GM19372 (cell line): ENCODE measurements around the gene TRIM25.

Experiments used
- ATAC-seq: cut with Tn5 transposase; IDR thresholded peaks from one replicate; pipeline ENCODE4 v1.9.1; 2021; ENCODE audit warnings: mild to moderate bottlenecking, low read depth, moderate library complexity; ENCODE audit not compliant: unreplicated experiment

The TRIM25 gene

GRCh38 chr17:56897646-56898424, 16.0 kb downstream of the TRIM25 start:
- ATAC-seq, result no peak

DNA sequence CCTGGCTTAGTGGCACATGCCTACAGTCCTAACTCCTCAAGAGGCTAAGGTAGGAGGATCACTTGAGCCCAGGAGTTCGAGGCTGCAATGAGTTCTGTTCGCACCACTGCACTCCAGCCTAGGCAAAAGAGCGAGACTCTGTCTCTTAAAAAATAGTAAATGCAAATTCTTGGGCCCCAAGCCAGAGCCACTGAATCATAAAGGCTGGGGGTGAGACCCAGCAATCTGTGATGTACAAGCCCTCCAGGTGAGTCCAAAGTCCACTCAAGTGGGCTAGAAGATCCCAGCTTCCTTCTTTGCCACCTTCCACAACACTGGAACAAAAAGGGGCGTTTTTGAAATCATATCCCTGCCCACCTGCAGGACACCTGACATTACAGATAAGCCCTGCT, 16.9 kb downstream of the TRIM25 start:
- no peak for ATAC-seq

GRCh38 chr17:56896217-56896967, 17.5 kb downstream of the TRIM25 start:
- no peak for ATAC-seq

GRCh38 chr17:56894859-56895455, 18.9 kb downstream of the TRIM25 start:
- ATAC-seq, result no peak

DNA sequence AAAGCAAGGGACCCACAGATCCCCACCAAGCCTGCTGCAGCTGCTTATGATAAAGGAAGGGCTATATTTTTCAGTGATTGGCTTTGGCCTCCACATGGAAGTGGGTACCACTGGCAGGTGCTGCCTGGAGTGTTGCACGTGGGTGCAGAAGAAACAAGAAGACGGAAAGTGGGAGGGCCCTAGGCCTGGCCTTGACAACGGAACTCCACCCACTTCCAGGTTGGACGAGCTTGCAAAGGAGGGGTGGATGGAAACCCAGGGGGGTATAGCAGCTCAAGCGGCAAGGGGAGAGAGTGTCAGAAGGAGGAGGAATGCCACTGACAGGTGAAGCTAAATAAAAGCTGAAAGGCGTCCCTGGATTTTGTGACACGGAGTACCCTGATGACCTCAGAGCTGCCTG, 20.3 kb downstream of the TRIM25 start:
- ATAC-seq, result no peak

- no peak for ATAC-seq
These were observed 21.5 kb downstream of the TRIM25 start for GRCh38 chr17:56892333-56892732.

GRCh38 chr17:56891751-56892150, 22.1 kb downstream of the TRIM25 start:
- ATAC-seq, result no peak

GRCh38 chr17:56890906-56891674, 22.8 kb downstream of the TRIM25 start:
- ATAC-seq, result no peak

- ATAC-seq, result no peak
These were observed 23.5 kb downstream of the TRIM25 start for GRCh38 chr17:56890390-56890789.

- no peak for ATAC-seq
These were observed 26.0 kb downstream of the TRIM25 start for GRCh38 chr17:56887552-56888467.

GRCh38 chr17:56887105-56887504, 26.7 kb downstream of the TRIM25 start:
- no peak for ATAC-seq

DNA sequence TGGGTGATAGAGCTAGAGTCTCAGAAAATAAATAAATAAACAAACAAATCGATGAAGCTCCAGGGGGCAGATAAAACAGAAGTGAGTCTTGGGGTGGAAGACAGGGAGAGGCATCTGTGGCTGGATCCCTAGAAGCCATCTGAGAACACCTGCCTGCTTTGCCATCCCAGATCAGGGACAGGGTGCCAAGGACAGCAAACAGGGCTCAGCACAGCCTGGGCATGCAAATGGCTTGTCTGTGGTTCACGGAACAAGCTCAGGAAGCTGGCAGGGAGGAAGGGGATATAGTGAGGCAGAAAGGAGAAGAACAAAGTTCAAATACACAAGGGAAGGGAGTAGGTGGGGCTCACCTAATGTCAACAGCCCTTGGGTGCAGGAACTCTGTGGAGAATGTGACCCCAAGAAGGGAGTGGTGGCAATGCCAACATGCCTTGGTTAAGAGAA, 27.5 kb downstream of the TRIM25 start:
- ATAC-seq, result no peak

GRCh38 chr17:56885312-56885657, 28.6 kb downstream of the TRIM25 start:
- ATAC-seq, result no peak

- no peak for ATAC-seq
These were observed 29.2 kb downstream of the TRIM25 start for GRCh38 chr17:56884483-56885311.

DNA sequence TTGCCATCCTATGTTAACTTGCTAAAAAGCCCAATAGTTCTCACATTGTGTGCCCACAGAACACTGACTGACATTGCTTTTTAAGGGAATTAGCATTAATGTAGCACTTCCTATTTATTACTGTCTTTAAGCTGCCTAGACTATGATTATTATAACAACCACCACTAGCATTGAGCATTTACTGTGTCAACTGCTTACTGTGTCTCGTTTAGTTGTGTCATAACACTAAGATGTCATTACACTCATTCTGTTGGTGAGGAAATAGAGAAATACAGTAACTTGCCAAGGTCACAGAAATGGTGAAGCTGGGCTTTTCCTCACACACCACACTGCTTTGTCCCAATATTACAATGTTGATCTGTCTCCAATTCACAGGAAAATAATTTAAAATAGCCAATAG, 30.2 kb downstream of the TRIM25 start:
- no peak for ATAC-seq

DNA sequence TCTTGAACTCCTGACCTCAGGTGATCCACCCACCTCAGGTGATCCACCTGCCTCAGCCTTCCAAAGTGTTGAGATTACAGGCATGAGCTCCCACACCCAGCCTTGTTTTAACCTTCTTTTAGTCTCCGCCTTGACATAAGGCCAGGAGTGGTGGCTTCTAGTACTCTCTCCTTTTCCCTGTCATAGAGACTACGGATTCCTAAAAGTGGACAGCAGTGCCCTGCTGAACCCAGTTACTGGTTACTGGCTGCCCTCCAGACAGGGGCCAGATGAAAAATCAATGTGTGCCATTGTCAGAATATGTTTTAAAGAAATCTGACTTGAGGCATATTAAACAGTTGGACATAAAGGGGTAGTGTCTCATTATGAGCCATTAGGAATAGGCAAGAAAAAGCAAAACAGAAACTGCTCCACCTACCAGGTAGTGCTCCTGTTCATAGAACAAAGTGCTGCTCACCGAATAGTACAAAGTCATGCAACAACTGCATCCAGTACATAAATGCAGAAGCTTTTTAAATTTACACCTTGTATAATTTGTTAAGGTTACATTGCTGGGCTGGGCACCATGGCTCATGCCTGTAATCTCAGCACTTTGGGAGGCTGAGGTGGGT, 32.1 kb downstream of the TRIM25 start:
- no peak for ATAC-seq

GRCh38 chr17:56880571-56880970, 33.3 kb downstream of the TRIM25 start:
- ATAC-seq, result no peak

DNA sequence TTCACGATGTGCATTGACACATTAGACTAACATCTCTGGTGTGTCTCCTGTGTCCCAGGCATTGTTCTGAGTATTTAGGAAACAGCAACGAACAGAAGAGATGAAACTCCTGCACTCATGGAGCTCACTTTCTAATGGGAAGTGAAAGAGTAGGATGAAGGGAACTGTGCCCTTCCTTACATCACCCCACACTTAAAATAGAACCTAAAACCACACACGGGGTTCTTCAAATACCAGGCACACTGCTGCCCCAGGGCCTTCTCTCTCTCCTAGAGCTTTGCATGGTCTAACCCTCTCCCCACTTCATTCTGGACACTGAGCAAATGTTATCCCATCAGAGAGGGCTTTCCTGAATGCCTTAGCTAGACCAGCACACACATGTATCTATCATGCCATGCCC, 33.7 kb downstream of the TRIM25 start:
- ATAC-seq, result no peak

DNA sequence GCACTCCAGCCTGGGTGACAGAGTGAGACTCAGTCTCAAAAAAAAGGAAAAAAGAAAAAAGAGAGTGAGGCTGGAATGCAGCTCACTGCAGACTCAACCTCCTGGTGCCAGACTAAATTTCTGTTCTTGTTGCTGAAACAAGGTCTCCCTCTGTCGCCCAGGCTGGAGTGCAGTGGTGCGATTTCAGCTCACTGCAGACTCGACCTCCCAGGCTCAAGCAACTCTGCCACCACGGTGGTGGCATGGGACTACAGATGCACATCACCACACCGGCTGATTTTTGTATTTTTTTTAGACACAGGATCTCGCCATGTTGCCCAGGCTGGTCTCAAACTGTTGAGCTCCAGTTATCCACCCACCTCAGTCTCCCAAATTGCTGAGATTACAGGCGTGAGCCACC, 34.6 kb downstream of the TRIM25 start:
- ATAC-seq, result no peak
